ENCODE data around the gene CHI3L1. TPM values are rescaled to one million over a fixed set of nuclear protein-coding genes. Genes with fewer than 3 reads are reported as not detected.

The CHI3L1 gene
- total RNA-seq, 1 donor from 2014 or later: 0.12 TPM

GRCh38 chr1:203206129-203206687 is 19.7 kb upstream of the CHI3L1 start:
- no peak for DNase-seq (ENCODE audit: extremely low read depth, low read depth, low spot score)

- DNase-seq (ENCODE audit: extremely low read depth, low read depth, low spot score): no peak
Measured at GRCh38 chr1:203204756-203205155, 18.3 kb upstream of the CHI3L1 start.

- DNase-seq (ENCODE audit: extremely low read depth, low read depth, low spot score): no peak
Measured at GRCh38 chr1:203202431-203203245, 16.1 kb upstream of the CHI3L1 start.

GRCh38 chr1:203201516-203202205 is 15.2 kb upstream of the CHI3L1 start:
- no peak for DNase-seq (ENCODE audit: extremely low read depth, low read depth, low spot score)

GRCh38 chr1:203200916-203201315 is 14.4 kb upstream of the CHI3L1 start:
- DNase-seq (ENCODE audit: extremely low read depth, low read depth, low spot score): no peak

- DNase-seq (ENCODE audit: extremely low read depth, low read depth, low spot score): no peak
Measured at GRCh38 chr1:203199816-203200571, 13.5 kb upstream of the CHI3L1 start.

GRCh38 chr1:203199481-203199815 is 12.9 kb upstream of the CHI3L1 start:
- DNase-seq (ENCODE audit: extremely low read depth, low read depth, low spot score): no peak

- no peak for DNase-seq (ENCODE audit: extremely low read depth, low read depth, low spot score)
Measured at GRCh38 chr1:203199002-203199401, 12.5 kb upstream of the CHI3L1 start.

- no peak for DNase-seq (ENCODE audit: extremely low read depth, low read depth, low spot score)
Measured at GRCh38 chr1:203197625-203198024, 11.1 kb upstream of the CHI3L1 start.

- no peak for DNase-seq (ENCODE audit: extremely low read depth, low read depth, low spot score)
Measured at GRCh38 chr1:203196371-203196770, 9.9 kb upstream of the CHI3L1 start.

GRCh38 chr1:203190949-203191348 is 4.4 kb upstream of the CHI3L1 start:
- DNase-seq (ENCODE audit: extremely low read depth, low read depth, low spot score): no peak

GRCh38 chr1:203189951-203190352 is 3.4 kb upstream of the CHI3L1 start:
- no peak for DNase-seq (ENCODE audit: extremely low read depth, low read depth, low spot score)

GRCh38 chr1:203188686-203189232 is 2.3 kb upstream of the CHI3L1 start:
- no peak for DNase-seq (ENCODE audit: extremely low read depth, low read depth, low spot score)

- no peak for DNase-seq (ENCODE audit: extremely low read depth, low read depth, low spot score)
Measured at GRCh38 chr1:203187689-203188264, 1.3 kb upstream of the CHI3L1 start.

- DNase-seq (ENCODE audit: extremely low read depth, low read depth, low spot score): no peak
Measured at GRCh38 chr1:203187304-203187685, 791 bp upstream of the CHI3L1 start.

GRCh38 chr1:203186091-203186445 is 436 bp downstream of the CHI3L1 start:
- DNase-seq (ENCODE audit: extremely low read depth, low read depth, low spot score): no peak

- no peak for DNase-seq (ENCODE audit: extremely low read depth, low read depth, low spot score)
Measured at GRCh38 chr1:203185585-203185984, 919 bp downstream of the CHI3L1 start.

- DNase-seq (ENCODE audit: extremely low read depth, low read depth, low spot score): no peak
Measured at GRCh38 chr1:203185061-203185461, 1.4 kb downstream of the CHI3L1 start.

- no peak for DNase-seq (ENCODE audit: extremely low read depth, low read depth, low spot score)
Measured at GRCh38 chr1:203184467-203184866, 2.0 kb downstream of the CHI3L1 start.

- no peak for DNase-seq (ENCODE audit: extremely low read depth, low read depth, low spot score)
Measured at GRCh38 chr1:203183828-203184227, 2.7 kb downstream of the CHI3L1 start.

All from glomerular endothelial cell (primary cell).